Calu3 (cell line): ENCODE data around the gene AIDA. TPM values are rescaled to one million over a fixed set of nuclear protein-coding genes. Genes with fewer than 3 reads are reported as not detected.

Source experiments
- BruUV-seq: library from RNA; stranded (reverse); fragments of 400-500 nt; replicated peaks from 2 replicates; lab custom pipeline; 2021; lab: Mats Ljungman, UMichigan
- CTCF ChIA-PET: fragments of 300-600 bp; sonication (Branson Sonifier 250); formaldehyde crosslinking; loops from one replicate; lab custom pipeline; 2022; ENCODE audit warnings: antibody characterized with exemption; lab: Charles Lee
- DNase-seq: peaks from one replicate; pipeline ENCODE4 v3.0.0; 2022
- H3K27ac Mint-ChIP-seq: one replicate; pipeline ENCODE4 v1.8.0; 2022; ENCODE audit warnings: mixed read lengths; ENCODE audit not compliant: unreplicated experiment
- H3K27me3 Mint-ChIP-seq: one replicate; pipeline ENCODE4 v1.8.0; 2022; ENCODE audit warnings: mixed read lengths; ENCODE audit not compliant: unreplicated experiment
- H3K36me3 Mint-ChIP-seq: one replicate; pipeline ENCODE4 v1.8.0; 2022; ENCODE audit warnings: mild to moderate bottlenecking, moderate library complexity, mixed read lengths; ENCODE audit not compliant: insufficient read depth, unreplicated experiment
- H3K4me1 Mint-ChIP-seq: one replicate; pipeline ENCODE4 v1.8.0; 2022; ENCODE audit warnings: mild to moderate bottlenecking, low read depth, mixed read lengths; ENCODE audit not compliant: unreplicated experiment
- H3K4me3 Mint-ChIP-seq: one replicate; pipeline ENCODE4 v1.8.0; 2022; ENCODE audit warnings: mild to moderate bottlenecking, low read depth, moderate library complexity, mixed read lengths; ENCODE audit not compliant: unreplicated experiment
- H3K9me3 Mint-ChIP-seq: one replicate; pipeline ENCODE4 v1.8.0; 2022; ENCODE audit warnings: low read depth, mixed read lengths; ENCODE audit not compliant: unreplicated experiment
- CTCF ChIP-seq: fragments of 200-600 bp; IDR thresholded peaks from one replicate; pipeline ENCODE4 v1.8.0; 2022; ENCODE audit warnings: antibody characterized with exemption; ENCODE audit not compliant: unreplicated experiment
- intact Hi-C: fragments of 100-400 bp; cut with micrococcal nuclease; formaldehyde crosslinking; loops from one replicate; pipeline ENCODE4 v1.10.0; 2022; ENCODE audit not compliant: unreplicated experiment
- total RNA-seq: library from RNA; stranded (reverse); gene quantifications from 2 replicates; pipeline ENCODE4 v1.2.3, GENCODE V29; 2022

The AIDA gene
- total RNA-seq, 1 experiment from 2014 or later = 46.2 TPM

- intact Hi-C loops = no loop called here
- Mint-ChIP-seq H3K36me3 (no peaks in the 10 kb centered on the region), H3K4me3 (no peak overlapping the region), H3K4me1 (peaks cover 15% of the 10 kb centered on the region), H3K27me3 (no peaks in the 10 kb centered on the region), H3K9me3 (no peaks in the 10 kb centered on the region), H3K27ac (no peak overlapping the region)
- DNase-seq = no peak
- BruUV-seq = no TSS peak
- TF ChIP-seq CTCF = no peak
- CTCF ChIA-PET = interaction anchor here (0.6 kb wide), 1 partner anchor 73 kb away, joined by 4 read pairs; no protein-coding TSS in a partner anchor
Measured at GRCh38 chr1:222757646-222758268, 45.5 kb upstream of the AIDA start.

- no peaks in the 10 kb centered on the region for H3K36me3 Mint-ChIP-seq
- intact Hi-C loops = no loop called here
- no TSS peak for BruUV-seq
- TF ChIP-seq CTCF = no peak
- no peak overlapping the region for H3K4me3 Mint-ChIP-seq
- no peak overlapping the region for H3K27ac Mint-ChIP-seq
- DNase-seq = peak; percentile 44
- H3K9me3 Mint-ChIP-seq = no peaks in the 10 kb centered on the region
- H3K27me3 Mint-ChIP-seq = no peaks in the 10 kb centered on the region
- CTCF ChIA-PET = no interaction called here
- H3K4me1 Mint-ChIP-seq = peaks cover 3% of the 10 kb centered on the region
Measured at GRCh38 chr1:222754366-222755139, 42.3 kb upstream of the AIDA start.

DNA sequence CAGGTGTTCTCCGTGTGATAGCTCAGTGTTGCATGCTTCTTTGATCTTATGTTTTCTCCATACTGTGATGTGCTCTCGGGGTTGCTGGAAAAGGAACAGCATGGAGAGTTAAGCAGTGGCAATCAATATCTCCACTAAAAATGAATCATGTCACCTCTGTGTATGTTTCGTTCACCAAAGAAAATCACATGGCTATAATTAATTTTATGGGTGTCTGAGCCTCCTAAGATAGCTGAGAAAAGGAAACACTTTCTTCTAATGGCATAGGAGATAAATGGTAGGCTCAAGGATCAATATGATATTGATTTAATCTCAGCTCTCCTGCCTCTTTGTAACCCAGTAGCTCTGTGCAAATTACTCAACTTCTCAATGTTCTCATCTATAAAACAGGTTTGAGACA is 39.0 kb upstream of the AIDA start:
- H3K4me1 Mint-ChIP-seq = no peaks in the 10 kb centered on the region
- no TSS peak for BruUV-seq
- intact Hi-C loops = no loop called here
- no peak overlapping the region for H3K27ac Mint-ChIP-seq
- H3K9me3 Mint-ChIP-seq = no peaks in the 10 kb centered on the region
- no peaks in the 10 kb centered on the region for H3K36me3 Mint-ChIP-seq
- no peak for DNase-seq
- H3K4me3 Mint-ChIP-seq = no peak overlapping the region
- no peak for TF ChIP-seq CTCF
- H3K27me3 Mint-ChIP-seq = peaks cover 15% of the 10 kb centered on the region
- CTCF ChIA-PET = no interaction called here

- DNase-seq = no peak
- Mint-ChIP-seq H3K36me3 (no peaks in the 10 kb centered on the region), H3K9me3 (no peaks in the 10 kb centered on the region), H3K4me1 (no peaks in the 10 kb centered on the region), H3K27ac (no peak overlapping the region), H3K27me3 (peaks cover 20% of the 10 kb centered on the region), H3K4me3 (no peak overlapping the region)
- CTCF ChIA-PET = interaction anchor here (1.0 kb wide), 1 partner anchor 339 kb away, joined by 3 read pairs; no protein-coding TSS in a partner anchor
- TF ChIP-seq CTCF = no peak
- BruUV-seq = no TSS peak
- intact Hi-C loops = no loop called here
Measured at GRCh38 chr1:222750651-222751050, 38.4 kb upstream of the AIDA start.
